HG02588 (cell line): ENCODE data around the gene TET1.
"Not testable (repeated sequence)": the region's sequence is repeated elsewhere in the genome, so short reads cannot be mapped to it uniquely, and the experiment has no call there.

Source experiments
- ATAC-seq: cut with Tn5 transposase; IDR thresholded peaks from one replicate; pipeline ENCODE4 v1.9.1; 2021; ENCODE audit warnings: mild to moderate bottlenecking, moderate library complexity; ENCODE audit not compliant: unreplicated experiment

Gene TET1

GRCh38 chr10:68604441-68604840 lies 44.3 kb downstream of the TET1 start:
- ATAC-seq = no peak

GRCh38 chr10:68606918-68607317 lies 46.8 kb downstream of the TET1 start:
- ATAC-seq = no peak

- not testable (repeated sequence) for ATAC-seq
These were observed 49.9 kb downstream of the TET1 start for GRCh38 chr10:68610023-68610422.

GRCh38 chr10:68611227-68611626 lies 51.1 kb downstream of the TET1 start:
- no peak for ATAC-seq

GRCh38 chr10:68613974-68614373 lies 53.8 kb downstream of the TET1 start:
- not testable (repeated sequence) for ATAC-seq

- ATAC-seq = not testable (repeated sequence)
These were observed 57.6 kb downstream of the TET1 start for GRCh38 chr10:68617691-68618090.

GRCh38 chr10:68618234-68618633 lies 58.1 kb downstream of the TET1 start:
- ATAC-seq = no peak

- ATAC-seq = no peak
These were observed 59.5 kb downstream of the TET1 start for GRCh38 chr10:68619595-68619994.

- no peak for ATAC-seq
These were observed 65.3 kb downstream of the TET1 start for GRCh38 chr10:68625316-68625921.

- ATAC-seq = no peak
These were observed 68.5 kb downstream of the TET1 start for GRCh38 chr10:68628576-68629127.

- ATAC-seq = not testable (repeated sequence)
These were observed 72.1 kb downstream of the TET1 start for GRCh38 chr10:68632271-68632560.

- ATAC-seq = no peak
These were observed 73.1 kb downstream of the TET1 start for GRCh38 chr10:68633281-68633680.

- no peak for ATAC-seq
These were observed 73.8 kb downstream of the TET1 start for GRCh38 chr10:68633816-68634466.

- no peak for ATAC-seq
These were observed 76.2 kb downstream of the TET1 start for GRCh38 chr10:68636335-68636734.

GRCh38 chr10:68643550-68643949 lies 83.4 kb downstream of the TET1 start:
- not testable (repeated sequence) for ATAC-seq

- ATAC-seq = no peak
These were observed 87.7 kb downstream of the TET1 start for GRCh38 chr10:68647672-68648341.

- no peak for ATAC-seq
These were observed 95.5 kb downstream of the TET1 start for GRCh38 chr10:68655620-68656126.

- ATAC-seq = no peak
These were observed 105.7 kb downstream of the TET1 start for GRCh38 chr10:68665841-68666240.

- ATAC-seq = no peak
These were observed 106.2 kb downstream of the TET1 start for GRCh38 chr10:68666280-68666760.

GRCh38 chr10:68668231-68668630 lies 108.1 kb downstream of the TET1 start:
- no peak for ATAC-seq

GRCh38 chr10:68668972-68669371 lies 108.8 kb downstream of the TET1 start:
- ATAC-seq = no peak

- ATAC-seq = no peak
These were observed 124.3 kb downstream of the TET1 start for GRCh38 chr10:68684413-68684812.
